HG03135 (cell line): ENCODE data around the gene RLBP1.

ENCODE experiments used
- ATAC-seq: cut with Tn5 transposase; IDR thresholded peaks from one replicate; pipeline ENCODE4 v1.9.1; 2021; ENCODE audit warnings: mild to moderate bottlenecking, moderate library complexity; ENCODE audit not compliant: unreplicated experiment

Gene RLBP1

DNA sequence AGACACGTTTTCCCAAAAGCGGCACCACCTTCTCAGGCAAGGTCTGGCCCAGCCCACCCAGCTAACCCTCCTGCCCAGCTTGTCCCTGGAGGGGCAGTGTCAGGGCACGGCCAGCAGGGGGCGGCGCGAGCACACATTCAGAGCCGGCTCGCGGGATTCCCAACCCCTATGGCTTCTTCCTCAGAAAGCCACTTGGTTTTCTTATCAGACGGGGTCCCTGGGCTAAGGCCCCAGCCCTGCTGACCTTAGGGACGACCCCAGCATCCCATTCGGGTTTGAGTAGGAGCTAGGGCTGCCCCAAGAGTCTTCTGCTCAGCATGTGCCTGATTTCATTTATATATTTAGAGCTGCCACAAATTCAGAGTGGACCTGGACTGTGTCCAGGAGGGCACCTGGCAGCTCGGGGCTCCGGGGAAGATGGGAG lies 14.5 kb downstream of the RLBP1 start:
- ATAC-seq = no peak

GRCh38 chr15:89205991-89206585 lies 15.3 kb downstream of the RLBP1 start:
- no peak for ATAC-seq

DNA sequence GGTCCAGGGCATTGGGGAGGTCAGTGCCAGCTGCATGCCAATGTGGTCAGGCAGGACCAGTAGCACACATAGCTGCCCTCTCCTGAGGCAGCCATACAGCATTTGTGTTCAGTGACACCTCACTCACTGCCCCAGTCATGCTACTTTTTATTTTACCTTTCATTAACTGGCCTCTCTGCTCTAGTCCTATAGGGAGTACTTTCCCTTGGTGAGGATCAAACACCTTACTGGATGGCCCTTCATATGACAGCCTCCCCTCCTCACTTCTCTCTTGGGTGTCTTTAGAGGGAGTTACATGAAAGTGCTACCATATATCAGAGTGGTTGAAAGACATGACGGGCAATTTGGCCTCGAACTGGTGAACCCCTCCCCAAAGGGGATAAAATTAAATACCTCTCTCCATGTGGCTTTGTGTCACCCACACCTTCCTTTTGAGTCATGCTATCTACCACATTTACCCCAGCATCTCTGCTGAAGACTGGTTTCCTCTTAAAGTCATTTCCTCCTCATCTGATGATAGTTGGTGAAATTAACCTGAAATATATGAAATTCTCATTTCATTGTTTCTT lies 17.6 kb downstream of the RLBP1 start:
- no peak for ATAC-seq

- ATAC-seq = no peak
These were observed 19.8 kb downstream of the RLBP1 start for GRCh38 chr15:89201465-89202005.

- ATAC-seq = no peak
These were observed 21.2 kb downstream of the RLBP1 start for GRCh38 chr15:89200182-89200581.

GRCh38 chr15:89199746-89200145 lies 21.6 kb downstream of the RLBP1 start:
- no peak for ATAC-seq

DNA sequence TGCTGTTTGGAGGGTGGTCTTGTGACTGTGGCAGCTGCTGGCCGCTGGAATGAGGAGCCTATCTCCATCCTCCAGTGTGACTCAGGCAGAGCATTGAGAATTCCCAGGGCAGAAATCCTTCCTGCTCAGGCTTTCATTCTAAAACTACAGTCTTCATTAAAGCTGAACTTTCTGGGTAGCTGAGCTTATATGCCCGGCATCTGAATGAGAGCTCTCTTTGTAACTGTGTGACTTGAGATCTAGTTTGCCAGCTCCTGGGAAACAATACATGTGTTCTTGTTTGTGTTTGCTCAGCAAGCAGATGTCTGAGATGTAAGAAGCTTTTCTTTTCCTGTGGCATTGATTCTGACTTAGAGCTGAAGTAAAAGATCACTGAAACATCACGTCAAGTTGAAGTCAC lies 22.4 kb downstream of the RLBP1 start:
- no peak for ATAC-seq

- ATAC-seq = no peak
These were observed 23.2 kb downstream of the RLBP1 start for GRCh38 chr15:89198196-89198595.

DNA sequence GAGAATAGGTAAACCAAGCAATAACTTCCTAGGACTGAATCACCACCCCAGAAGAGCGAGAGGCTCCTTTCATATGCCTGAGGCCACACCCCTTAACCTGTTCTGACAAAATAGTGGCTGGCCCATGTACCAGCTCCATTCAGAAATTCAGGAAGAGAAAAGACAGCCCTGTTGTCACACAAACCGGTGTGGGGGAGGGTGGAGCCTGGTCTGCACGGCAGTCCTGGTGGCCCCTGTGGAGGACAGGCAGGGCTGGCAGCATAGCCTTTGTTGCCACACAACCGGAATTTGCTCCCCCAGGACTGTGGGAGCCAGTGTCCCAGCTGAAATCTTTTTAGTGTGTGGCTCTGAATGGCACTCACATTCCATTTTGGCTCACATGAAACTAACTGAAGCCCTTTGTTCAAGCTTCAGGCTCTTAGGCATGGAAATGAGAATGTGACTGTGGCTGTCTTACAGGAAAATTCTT lies 23.8 kb downstream of the RLBP1 start:
- no peak for ATAC-seq

GRCh38 chr15:89196994-89197393 lies 24.4 kb downstream of the RLBP1 start:
- ATAC-seq = no peak

DNA sequence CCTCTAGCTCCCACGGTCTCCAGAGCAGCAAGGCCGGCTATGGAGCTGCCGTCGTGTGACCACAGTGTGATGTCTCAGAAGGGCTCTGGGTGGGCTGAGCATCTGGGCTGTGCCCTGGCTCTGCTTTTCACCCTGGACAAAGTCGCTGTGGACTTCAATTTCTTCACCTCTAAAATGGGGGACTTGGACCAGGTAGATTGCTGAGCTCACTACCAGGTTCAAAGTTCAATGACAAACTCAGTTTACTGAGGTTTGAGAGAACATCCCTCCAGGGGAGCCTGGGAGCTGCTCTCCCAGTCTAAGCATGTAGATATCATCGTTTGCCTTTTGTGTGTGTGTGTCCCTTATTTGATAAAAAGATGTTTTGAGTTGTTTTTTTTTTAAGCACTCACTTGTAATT lies 25.1 kb downstream of the RLBP1 start:
- ATAC-seq = no peak

DNA sequence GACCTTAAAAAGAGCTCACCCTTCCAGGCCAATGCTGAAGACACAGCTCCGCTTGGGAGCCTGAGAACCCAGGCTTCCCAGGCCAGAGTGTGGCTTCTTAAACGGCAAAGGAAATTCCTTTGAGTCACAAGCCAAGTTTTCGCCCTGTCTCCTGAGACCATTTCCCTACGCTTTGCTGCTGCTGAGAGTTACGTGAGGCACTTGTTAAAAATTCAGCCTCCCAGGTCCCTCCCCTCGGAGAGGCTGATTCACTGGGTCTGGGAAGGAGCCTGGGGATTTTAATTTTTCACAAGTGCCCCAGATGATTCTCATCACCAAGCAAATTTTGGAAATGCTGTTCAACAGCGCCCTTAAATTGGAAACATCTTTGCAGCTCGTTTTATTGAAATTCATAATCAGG lies 25.5 kb downstream of the RLBP1 start:
- ATAC-seq = no peak

DNA sequence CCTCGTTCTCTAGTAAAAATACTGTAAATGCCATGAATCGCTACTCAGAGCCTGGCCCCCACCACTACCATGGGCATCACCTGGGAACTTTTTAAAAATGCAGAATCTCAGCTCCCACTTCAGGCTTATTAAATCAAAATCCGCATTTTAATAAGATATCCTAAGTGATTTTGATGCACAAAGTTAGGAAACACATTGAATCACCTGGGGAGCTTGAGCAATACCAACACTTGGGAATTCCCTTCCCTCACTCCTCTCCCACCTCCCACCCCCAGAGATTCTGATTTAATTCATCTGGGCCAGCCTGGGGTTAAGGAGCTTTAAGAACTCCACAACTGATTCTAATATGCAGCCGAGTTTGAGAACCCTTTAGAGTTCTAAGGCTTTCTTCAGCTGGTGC lies 26.8 kb downstream of the RLBP1 start:
- no peak for ATAC-seq

DNA sequence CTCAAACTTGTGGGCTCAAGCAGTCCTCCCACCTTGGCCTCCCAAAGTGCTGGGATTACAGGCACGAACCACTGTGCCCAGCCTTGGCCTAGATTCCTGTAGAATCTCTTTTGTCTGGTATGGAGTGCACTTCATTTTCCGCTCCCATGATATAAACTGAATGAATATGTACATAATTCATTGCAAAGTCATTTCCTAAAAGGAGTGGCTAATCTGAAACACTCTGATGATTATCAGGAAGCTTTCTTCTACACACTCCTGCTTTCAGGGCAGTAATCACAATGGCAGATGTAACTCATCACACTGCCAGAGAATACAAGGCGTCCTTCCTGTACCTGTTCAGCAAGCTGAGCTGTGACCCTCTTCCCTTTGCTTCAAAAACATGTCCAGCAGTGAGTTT lies 28.6 kb downstream of the RLBP1 start:
- no peak for ATAC-seq

DNA sequence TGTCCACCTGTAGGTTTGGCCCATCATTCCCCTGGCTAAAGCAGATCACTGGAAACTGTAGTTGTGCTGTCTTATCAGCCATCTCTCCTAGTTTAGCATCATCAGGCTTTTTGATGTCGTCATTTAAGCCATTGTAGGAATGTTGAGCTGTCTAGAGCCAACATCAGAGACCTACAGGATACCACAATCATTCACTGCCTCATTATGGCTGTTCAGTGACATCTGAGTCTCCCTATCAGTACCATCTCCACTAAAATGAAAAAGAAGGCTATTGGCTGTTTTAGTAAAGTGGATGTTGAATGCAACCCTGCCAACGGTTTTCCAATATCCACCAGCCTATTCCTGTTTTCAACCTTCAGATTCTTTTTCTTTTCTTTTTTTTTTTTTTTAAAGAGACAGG lies 29.2 kb downstream of the RLBP1 start:
- ATAC-seq = no peak

GRCh38 chr15:89187986-89188514 lies 33.3 kb downstream of the RLBP1 start:
- no peak for ATAC-seq

DNA sequence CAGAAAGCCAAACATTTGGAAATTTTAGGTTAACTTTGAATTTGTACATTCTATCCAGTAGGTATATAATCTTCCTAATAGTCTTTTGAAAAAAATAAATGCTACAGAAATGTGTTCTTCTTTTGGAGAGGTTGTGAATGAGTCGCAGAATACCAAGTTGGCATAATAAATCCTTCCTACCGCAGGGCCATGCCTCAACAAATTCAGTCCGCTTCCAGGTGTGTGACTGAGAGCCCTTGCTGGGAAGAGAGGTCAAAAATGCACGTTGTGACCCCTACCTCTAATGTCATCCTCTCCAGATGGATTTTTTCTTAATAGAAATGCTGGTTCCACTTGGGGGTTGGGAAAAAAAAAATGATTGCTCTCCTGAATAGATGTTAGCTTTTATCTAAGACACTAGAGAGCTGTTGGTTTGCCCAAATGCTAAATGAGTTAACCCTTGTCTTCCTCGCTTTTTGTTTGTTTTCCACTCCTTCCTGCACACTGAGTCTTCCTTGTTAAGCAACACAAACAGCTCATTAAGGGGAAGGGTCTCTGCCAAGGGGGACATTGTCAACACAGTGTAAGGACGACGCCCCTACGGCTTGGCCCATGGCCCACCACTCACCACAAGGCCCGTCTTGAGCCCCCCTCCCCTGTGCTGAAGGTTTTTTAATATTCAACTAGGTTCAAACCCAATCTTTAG lies 33.9 kb downstream of the RLBP1 start:
- ATAC-seq = no peak

- ATAC-seq = no peak
These were observed 34.6 kb downstream of the RLBP1 start for GRCh38 chr15:89186803-89187202.

GRCh38 chr15:89184886-89185526 lies 36.4 kb downstream of the RLBP1 start:
- no peak for ATAC-seq

DNA sequence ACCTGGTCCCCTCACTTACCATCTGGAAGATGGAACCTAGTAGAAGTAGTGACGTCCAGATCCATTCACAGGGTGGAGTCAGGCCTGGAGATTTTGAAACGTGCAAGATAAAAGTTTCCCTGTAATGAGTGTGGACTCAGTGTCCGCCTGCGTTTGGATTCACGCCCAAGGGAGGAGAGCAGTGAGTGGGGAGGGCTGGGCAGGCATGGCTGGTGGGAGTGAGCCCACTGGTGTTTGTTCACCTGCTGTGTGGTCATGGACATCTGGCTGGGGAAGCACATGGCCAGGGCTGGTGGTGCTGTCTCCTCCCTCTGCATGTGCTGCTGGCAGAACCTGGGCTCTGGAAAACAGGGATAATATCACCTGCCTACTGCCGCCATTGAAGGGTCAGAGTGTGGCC lies 37.0 kb downstream of the RLBP1 start:
- ATAC-seq = no peak
